ENCODE data around the gene SCN1B.

Gene SCN1B

DNA sequence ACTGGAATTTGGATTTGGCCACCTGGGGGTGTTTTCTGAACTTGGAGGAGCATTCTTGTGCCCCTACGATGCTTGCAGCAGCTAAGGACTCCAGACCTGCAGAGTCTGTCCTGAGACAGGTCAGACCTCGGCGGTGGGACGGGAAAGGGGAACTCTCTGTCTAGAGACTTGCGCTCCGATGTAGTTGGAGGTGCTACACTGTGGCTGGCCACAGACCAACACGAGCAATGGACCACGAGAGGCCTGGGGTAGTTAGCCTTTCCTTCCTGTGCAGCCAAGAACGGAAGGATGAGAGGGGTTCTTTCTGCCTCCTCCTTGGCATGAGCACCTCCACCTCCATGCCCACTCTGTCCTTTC is 36.0 kb upstream of the SCN1B start:
- peaks cover 3% of the 10 kb centered on the region; the same call in 1 of the 2 replicates for H3K79me2 ChIP-seq (ENCODE audit: insufficient read depth, low read length)
- no peak overlapping the region for H3K4me2 ChIP-seq (ENCODE audit: low read depth, low read length, poor library complexity, severe bottlenecking)
- no peak overlapping the region for H3K4me3 ChIP-seq (ENCODE audit: low read length, poor library complexity, severe bottlenecking)
- no peaks in the 10 kb centered on the region for H3K9me2 ChIP-seq (replicated peaks; ENCODE audit: low read depth, low read length)
- H3K27me3 ChIP-seq (ENCODE audit: insufficient read depth, low read length, poor library complexity, severe bottlenecking): no peaks in the 10 kb centered on the region
- H2AFZ ChIP-seq (ENCODE audit: low read length): no peak overlapping the region
- H3K4me1 ChIP-seq (ENCODE audit: insufficient read depth, low read length, poor library complexity, severe bottlenecking): peaks cover 14% of the 10 kb centered on the region
- H3K36me3 ChIP-seq (ENCODE audit: insufficient read depth, low read length): no peaks in the 10 kb centered on the region
- no peaks in the 10 kb centered on the region for H4K20me1 ChIP-seq (ENCODE audit: insufficient read depth, low read length, poor library complexity, severe bottlenecking)
- no peaks in the 10 kb centered on the region for H3F3A ChIP-seq (ENCODE audit: low read depth)
- H3K9me3 ChIP-seq (ENCODE audit: insufficient read depth, low read depth, low read length): no peaks in the 10 kb centered on the region
- TF ChIP-seq, protein P1, sequence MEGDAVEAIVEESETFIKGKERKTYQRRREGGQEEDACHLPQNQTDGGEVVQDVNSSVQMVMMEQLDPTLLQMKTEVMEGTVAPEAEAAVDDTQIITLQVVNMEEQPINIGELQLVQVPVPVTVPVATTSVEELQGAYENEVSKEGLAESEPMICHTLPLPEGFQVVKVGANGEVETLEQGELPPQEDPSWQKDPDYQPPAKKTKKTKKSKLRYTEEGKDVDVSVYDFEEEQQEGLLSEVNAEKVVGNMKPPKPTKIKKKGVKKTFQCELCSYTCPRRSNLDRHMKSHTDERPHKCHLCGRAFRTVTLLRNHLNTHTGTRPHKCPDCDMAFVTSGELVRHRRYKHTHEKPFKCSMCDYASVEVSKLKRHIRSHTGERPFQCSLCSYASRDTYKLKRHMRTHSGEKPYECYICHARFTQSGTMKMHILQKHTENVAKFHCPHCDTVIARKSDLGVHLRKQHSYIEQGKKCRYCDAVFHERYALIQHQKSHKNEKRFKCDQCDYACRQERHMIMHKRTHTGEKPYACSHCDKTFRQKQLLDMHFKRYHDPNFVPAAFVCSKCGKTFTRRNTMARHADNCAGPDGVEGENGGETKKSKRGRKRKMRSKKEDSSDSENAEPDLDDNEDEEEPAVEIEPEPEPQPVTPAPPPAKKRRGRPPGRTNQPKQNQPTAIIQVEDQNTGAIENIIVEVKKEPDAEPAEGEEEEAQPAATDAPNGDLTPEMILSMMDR (conservative IDR thresholded peaks at IDR 0.05; ENCODE audit: low read length): no peak
- no peak for TF ChIP-seq EZH2phosphoT487 (IDR thresholded peaks at IDR 0.05; ENCODE audit: borderline replicate concordance)
- H3K9ac ChIP-seq (ENCODE audit: low read depth, low read length, poor library complexity, severe bottlenecking): no peak overlapping the region

DNA sequence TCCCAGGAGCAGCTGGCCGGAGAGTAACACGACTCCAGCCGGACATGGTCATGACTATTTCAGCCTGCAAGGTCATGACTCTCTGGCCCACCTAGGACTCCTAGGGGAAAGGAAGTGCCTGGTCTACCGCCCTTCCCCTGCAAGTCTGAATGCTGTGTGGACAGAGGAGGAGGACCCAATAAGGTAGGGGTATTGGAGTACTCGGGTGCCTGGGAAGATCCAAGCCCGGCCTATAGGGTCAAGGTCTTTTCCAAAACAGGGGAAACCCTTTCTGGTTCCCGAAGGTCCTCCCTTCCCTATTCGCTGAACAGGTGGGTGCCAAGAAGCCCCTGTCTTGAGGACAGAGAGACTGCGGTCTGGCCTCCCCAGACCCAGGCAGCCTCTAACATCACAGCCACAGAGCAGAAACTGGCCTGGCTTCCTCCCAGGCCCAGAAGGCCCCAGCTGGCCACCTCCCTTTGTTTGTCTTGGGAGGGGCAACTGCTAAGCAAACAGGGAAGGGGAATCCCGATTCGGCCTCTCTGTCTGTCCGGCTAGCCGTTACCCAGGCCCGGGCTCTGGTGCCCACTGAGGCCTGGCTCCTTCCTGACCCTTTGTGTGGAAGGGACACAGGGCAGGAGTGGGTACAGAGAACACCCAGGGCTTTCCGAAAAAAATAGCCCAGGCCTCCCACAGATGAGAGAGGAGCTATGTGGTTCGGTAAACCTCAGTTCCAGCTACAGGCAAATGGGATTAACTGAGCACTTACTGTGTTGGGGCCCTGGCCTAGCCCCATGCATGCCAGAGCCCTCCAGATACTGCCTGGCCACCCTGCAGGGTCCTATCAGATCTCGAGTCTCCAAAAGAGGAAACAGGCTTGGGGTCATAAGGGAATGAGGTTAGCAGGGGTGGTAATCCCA is 35.4 kb upstream of the SCN1B start:
- H3K4me3 ChIP-seq (ENCODE audit: low read length, poor library complexity, severe bottlenecking): no peak overlapping the region
- peaks cover 20% of the 10 kb centered on the region for H3K4me1 ChIP-seq (ENCODE audit: insufficient read depth, low read length, poor library complexity, severe bottlenecking)
- no peaks in the 10 kb centered on the region for H3K36me3 ChIP-seq (ENCODE audit: insufficient read depth, low read length)
- no peaks in the 10 kb centered on the region for H3K9me2 ChIP-seq (replicated peaks; ENCODE audit: low read depth, low read length)
- H3F3A ChIP-seq (ENCODE audit: low read depth): no peaks in the 10 kb centered on the region
- H3K4me2 ChIP-seq (ENCODE audit: low read depth, low read length, poor library complexity, severe bottlenecking): no peak overlapping the region
- no peaks in the 10 kb centered on the region for H3K9me3 ChIP-seq (ENCODE audit: insufficient read depth, low read depth, low read length)
- no peak overlapping the region for H3K9ac ChIP-seq (ENCODE audit: low read depth, low read length, poor library complexity, severe bottlenecking)
- no peaks in the 10 kb centered on the region for H4K20me1 ChIP-seq (ENCODE audit: insufficient read depth, low read length, poor library complexity, severe bottlenecking)
- no peak for TF ChIP-seq EZH2phosphoT487 (IDR thresholded peaks at IDR 0.05; ENCODE audit: borderline replicate concordance)
- TF ChIP-seq, protein P1 (conservative IDR thresholded peaks at IDR 0.05; ENCODE audit: low read length): no peak
- no peak overlapping the region for H2AFZ ChIP-seq (ENCODE audit: low read length)
- peaks cover 9% of the 10 kb centered on the region; the same call in 1 of the 2 replicates for H3K79me2 ChIP-seq (ENCODE audit: insufficient read depth, low read length)
- no peaks in the 10 kb centered on the region for H3K27me3 ChIP-seq (ENCODE audit: insufficient read depth, low read length, poor library complexity, severe bottlenecking)

DNA sequence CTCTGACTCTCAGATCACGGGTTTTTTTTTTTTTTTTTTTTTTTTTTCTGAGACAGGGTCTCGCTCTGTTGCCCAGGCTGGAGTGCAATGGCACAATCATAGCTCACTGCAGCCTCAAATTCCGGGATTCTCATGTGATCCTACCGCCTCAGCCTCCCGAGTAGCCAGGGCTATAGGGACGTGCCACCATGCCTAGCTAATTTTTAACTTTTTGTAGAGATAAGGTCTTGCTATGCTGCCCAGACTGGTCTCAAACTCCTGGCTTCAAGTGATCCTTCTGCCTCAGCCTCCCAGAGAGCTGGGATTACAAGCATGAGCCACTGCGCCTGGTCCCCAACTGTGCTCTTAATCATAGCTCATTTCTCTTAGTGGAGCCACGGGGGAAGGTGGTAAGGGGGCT is 34.7 kb upstream of the SCN1B start:
- H3K27me3 ChIP-seq (ENCODE audit: insufficient read depth, low read length, poor library complexity, severe bottlenecking): no peaks in the 10 kb centered on the region
- H3K79me2 ChIP-seq (ENCODE audit: insufficient read depth, low read length): peaks cover 12% of the 10 kb centered on the region; the same call in 1 of the 2 replicates
- no peak overlapping the region for H3K4me2 ChIP-seq (ENCODE audit: low read depth, low read length, poor library complexity, severe bottlenecking)
- peaks cover under 1% of the 10 kb centered on the region for H4K20me1 ChIP-seq (ENCODE audit: insufficient read depth, low read length, poor library complexity, severe bottlenecking)
- TF ChIP-seq EZH2phosphoT487 (IDR thresholded peaks at IDR 0.05; ENCODE audit: borderline replicate concordance): no peak
- TF ChIP-seq, protein P1 (conservative IDR thresholded peaks at IDR 0.05; ENCODE audit: low read length): no peak
- H3K4me3 ChIP-seq (ENCODE audit: low read length, poor library complexity, severe bottlenecking): no peak overlapping the region
- H3K9me3 ChIP-seq (ENCODE audit: insufficient read depth, low read depth, low read length): no peaks in the 10 kb centered on the region
- no peak overlapping the region for H2AFZ ChIP-seq (ENCODE audit: low read length)
- peaks cover 21% of the 10 kb centered on the region for H3K4me1 ChIP-seq (ENCODE audit: insufficient read depth, low read length, poor library complexity, severe bottlenecking)
- H3K9ac ChIP-seq (ENCODE audit: low read depth, low read length, poor library complexity, severe bottlenecking): no peak overlapping the region
- H3K9me2 ChIP-seq (replicated peaks; ENCODE audit: low read depth, low read length): no peaks in the 10 kb centered on the region
- H3K36me3 ChIP-seq (ENCODE audit: insufficient read depth, low read length): no peaks in the 10 kb centered on the region
- no peaks in the 10 kb centered on the region for H3F3A ChIP-seq (ENCODE audit: low read depth)
